ENCODE results near the gene ELAVL1.

The ELAVL1 gene

DNA sequence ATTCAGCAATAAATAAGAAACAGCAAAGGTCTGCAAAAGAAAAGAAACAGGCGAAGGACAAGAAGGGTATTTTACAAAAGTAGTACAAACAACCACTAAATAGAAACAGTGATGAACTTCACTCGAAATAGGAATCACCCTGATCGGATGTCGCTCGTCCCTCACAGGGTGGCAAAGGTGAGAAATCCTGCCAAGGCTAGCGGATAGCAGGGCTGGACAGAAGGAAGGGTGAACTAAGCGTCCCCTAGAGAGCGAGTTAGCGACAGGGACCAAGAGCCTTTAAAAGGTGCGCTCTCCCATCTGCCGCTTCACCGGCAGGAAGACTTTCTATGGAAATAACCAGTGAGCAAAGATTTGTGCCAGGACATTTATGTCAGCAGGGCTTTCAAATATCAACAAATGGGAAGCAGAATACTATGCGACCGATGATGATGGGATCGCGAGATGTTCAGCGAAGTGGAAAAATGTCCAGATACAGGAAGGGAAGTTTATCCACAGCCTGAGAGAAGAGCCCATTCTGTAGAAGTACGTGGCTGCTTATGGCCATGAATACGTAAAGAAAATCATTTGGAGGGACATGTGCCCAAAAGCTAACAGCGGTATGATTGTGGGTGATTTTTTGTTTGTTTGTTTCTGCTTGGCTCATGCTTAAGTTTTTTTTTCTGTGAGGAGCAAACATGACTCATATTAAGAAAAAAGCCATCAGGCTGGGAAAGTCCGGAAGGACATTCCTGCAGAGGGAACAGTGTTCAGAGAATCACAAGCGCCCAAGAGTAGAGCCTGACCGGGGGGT is 18.9 kb downstream of the ELAVL1 start:
- DNase-seq (ENCODE audit: extremely low read depth in 1 of 2, low read depth in 1 of 2): no peak

- no peak for DNase-seq (ENCODE audit: extremely low read depth in 1 of 2, low read depth in 1 of 2)
Observed at GRCh38 chr19:7985481-7985911, 19.9 kb downstream of the ELAVL1 start.

- no peak for DNase-seq (ENCODE audit: extremely low read depth in 1 of 2, low read depth in 1 of 2)
Observed at GRCh38 chr19:7983995-7984837, 21.2 kb downstream of the ELAVL1 start.

DNA sequence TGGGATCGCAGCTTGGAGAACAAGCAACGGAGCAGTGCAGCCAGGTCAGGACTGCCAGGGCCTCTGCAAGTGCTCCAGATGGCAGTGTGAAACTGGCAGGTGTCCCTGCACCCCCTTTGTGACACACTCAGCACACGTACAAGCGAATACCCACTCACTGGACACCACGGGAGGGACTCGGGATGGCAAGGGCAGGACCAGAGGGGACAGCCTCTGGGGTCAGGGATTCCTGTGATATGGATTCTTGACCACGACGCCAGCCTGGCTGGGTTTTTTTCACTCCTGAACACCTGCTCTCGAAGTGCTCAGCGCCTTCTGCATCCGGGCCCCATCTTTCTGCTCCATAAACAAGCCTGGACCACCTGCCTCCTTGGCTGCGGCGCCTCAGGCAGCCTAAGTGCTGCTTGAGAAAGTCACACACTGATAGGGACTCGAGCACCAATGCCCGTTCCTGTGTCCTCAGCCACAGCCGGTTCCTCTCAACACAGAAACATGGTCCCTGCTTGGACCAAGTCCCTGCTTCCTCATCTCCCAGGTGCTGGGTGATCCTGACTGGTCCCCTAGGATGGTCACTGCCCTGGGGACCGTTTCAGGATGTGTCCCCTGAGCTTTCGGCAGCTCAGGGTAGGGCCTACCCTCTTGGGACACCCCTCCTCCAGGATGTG is 22.0 kb downstream of the ELAVL1 start:
- DNase-seq (ENCODE audit: extremely low read depth in 1 of 2, low read depth in 1 of 2): no peak

- DNase-seq (ENCODE audit: extremely low read depth in 1 of 2, low read depth in 1 of 2): no peak
Observed at GRCh38 chr19:7982651-7983099, 22.8 kb downstream of the ELAVL1 start.

- DNase-seq (ENCODE audit: extremely low read depth in 1 of 2, low read depth in 1 of 2): no peak
Observed at GRCh38 chr19:7982103-7982502, 23.3 kb downstream of the ELAVL1 start.

GRCh38 chr19:7981661-7982060 is 23.8 kb downstream of the ELAVL1 start:
- no peak for DNase-seq (ENCODE audit: extremely low read depth in 1 of 2, low read depth in 1 of 2)

DNA sequence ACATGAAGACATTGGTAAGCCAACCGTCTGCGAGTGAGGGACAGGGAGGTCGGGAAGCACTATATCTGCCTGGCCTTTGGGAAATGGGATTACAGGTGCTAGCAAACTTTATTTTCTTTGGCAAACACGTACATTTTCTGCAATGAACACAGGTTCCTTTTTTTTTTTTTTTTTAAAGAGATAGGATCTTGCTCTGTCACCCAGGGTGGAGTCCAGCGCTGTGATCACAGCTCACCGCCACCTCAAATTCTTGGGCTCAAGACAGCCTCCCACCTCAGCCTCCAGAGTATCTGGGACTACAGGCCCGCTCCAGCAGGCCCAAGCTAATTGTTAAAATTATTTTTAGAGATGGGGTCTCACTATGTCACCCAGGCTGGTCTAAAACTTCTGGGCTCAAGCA is 24.2 kb downstream of the ELAVL1 start:
- no peak for DNase-seq (ENCODE audit: extremely low read depth in 1 of 2, low read depth in 1 of 2)

DNA sequence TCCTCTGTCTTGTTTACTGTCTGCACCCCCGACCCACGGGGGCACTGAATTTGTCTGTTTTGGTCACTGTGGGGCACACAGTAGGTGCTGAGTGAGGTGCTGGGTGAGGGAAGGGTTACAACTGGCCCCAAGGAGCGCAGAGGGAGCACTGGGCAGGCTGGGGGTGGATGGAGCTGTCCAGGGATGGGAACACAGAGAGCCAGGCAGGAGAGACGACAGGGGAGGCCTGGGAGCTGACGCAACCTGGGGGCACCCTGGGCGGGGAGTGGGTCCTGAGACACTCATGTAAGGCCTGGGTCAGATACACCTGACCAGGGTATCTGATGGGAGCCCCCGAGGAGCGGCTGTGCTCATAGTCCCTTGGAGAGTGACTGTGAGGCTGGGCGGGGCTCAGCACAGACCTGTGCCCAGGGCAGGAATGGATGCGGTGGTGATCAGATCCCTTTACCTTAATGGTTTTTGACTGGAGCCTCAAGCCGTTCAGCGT is 24.8 kb downstream of the ELAVL1 start:
- DNase-seq (ENCODE audit: extremely low read depth in 1 of 2, low read depth in 1 of 2): no peak

DNA sequence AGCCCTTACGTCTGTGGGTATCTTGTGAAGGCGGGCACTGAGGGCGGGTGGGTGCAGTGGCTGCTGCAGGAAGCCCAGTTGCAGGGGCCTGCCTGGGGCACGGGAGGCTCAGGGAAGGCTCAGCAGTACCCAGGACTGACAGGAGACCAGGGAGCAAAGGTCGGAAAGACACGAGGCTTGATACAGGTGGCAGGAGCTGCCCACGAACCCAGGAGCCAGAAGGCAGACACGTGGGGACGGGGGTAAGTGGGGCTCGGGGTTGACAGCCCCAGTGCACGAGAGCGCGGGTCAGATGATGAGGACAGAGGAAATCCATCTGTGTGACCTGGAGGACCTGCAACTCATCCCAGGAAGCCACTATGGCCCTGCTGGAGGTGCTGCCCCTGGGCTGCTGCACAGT is 25.3 kb downstream of the ELAVL1 start:
- DNase-seq (ENCODE audit: extremely low read depth in 1 of 2, low read depth in 1 of 2): no peak

GRCh38 chr19:7979559-7979958 is 25.9 kb downstream of the ELAVL1 start:
- no peak for DNase-seq (ENCODE audit: extremely low read depth in 1 of 2, low read depth in 1 of 2)

- no peak for DNase-seq (ENCODE audit: extremely low read depth in 1 of 2, low read depth in 1 of 2)
Observed at GRCh38 chr19:7979011-7979410, 26.4 kb downstream of the ELAVL1 start.

GRCh38 chr19:7978179-7978825 is 27.1 kb downstream of the ELAVL1 start:
- no peak for DNase-seq (ENCODE audit: extremely low read depth in 1 of 2, low read depth in 1 of 2)

DNA sequence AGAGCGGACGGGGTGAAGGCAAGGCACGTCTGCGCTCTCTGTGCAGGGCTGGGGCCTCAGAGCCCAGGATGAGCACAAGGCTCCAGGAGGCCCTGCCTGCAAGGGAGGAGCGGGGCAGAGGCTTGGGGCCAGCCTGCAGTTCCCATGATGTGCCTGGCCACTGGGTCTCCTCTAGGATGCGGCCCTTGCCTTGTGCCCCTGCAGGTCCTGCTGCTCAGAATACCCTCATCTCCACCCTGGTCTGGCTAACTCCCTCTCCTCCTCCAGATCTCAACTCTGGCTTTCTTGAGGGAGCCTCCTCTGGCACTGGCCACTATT is 27.8 kb downstream of the ELAVL1 start:
- DNase-seq (ENCODE audit: extremely low read depth in 1 of 2, low read depth in 1 of 2): no peak

DNA sequence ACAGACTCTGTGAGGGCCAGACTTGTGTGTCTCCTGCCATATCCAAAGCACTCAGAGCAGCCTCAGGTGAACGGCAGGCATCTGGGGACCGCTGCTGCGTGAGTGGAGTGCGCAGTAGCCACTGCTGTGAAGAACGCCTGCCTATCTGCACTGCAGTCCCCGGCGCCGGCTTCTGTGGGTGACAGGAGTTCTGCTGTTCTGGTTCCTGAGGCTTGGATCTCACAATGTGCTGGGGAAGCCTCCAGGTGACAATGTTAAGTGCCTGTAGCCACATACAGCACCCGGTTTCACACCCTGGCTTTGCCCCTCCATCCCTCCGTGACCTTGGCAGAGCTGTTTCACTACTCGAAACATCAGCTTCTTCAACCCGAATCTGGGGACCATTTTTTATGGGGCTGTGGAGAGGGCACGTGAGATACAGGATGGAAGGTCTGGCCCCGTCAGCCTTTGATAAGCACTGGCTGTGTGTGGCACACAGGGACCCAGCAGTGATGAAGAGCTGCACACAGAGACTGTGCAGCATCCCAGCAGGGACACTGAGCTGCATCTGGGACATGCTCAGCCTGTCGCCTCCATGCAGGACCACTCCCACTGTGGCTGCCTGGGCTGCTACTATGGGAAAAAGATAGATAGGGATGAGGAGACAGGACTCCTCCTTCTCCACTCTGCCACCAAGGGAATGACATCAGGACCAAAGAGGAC is 28.3 kb downstream of the ELAVL1 start:
- DNase-seq (ENCODE audit: extremely low read depth in 1 of 2, low read depth in 1 of 2): no peak

- no peak for DNase-seq (ENCODE audit: extremely low read depth in 1 of 2, low read depth in 1 of 2)
Observed at GRCh38 chr19:7976461-7976860, 29.0 kb downstream of the ELAVL1 start.

DNA sequence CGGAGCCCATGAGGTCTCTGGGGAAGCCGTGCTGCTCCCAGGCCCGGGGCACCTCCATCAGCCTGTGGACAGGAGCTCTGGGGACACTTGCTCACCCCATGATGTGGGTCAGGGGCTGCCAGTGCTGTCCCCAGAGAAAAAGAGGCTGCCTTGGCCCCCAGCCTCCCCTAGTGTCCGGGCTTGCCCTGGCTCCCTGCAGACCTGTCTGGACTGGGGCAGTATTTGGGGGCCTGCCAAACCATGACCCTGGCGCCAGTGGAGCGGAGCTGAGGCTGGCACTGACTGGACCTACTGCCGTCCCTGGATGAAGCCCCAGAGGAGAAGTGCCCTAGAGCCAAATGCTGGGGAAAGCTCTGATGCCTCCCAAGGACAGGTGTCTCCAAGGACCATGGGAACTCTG is 30.4 kb downstream of the ELAVL1 start:
- DNase-seq (ENCODE audit: extremely low read depth in 1 of 2, low read depth in 1 of 2): no peak

GRCh38 chr19:7973883-7974282 is 31.6 kb downstream of the ELAVL1 start:
- no peak for DNase-seq (ENCODE audit: extremely low read depth in 1 of 2, low read depth in 1 of 2)

GRCh38 chr19:7971553-7972520 is 33.6 kb downstream of the ELAVL1 start:
- no peak for DNase-seq (ENCODE audit: extremely low read depth in 1 of 2, low read depth in 1 of 2)

All from activated CD8-positive, alpha-beta memory T cell treated with anti-CD3 and anti-CD28 coated beads for 1 hour (primary cell).